ENCODE measurements around the gene LDLRAD2.
A peak's percentile ranks its signal among the peaks of the same experiment; 100 is the strongest.

Gene LDLRAD2

GRCh38 chr1:21869620-21870121 is 57.6 kb downstream of the LDLRAD2 start:
- peak; percentile 91 for DNase-seq (ENCODE audit: low spot score)
- H3K4me3 ChIP-seq, result no peak overlapping the region
- TF ChIP-seq CTCF (IDR thresholded peaks at IDR 0.05), result no peak
- peak overlapping the region; percentile 66 to 79 for H3K27ac ChIP-seq

GRCh38 chr1:21870611-21871010 is 58.5 kb downstream of the LDLRAD2 start:
- no peak for DNase-seq (ENCODE audit: low spot score)
- TF ChIP-seq CTCF (IDR thresholded peaks at IDR 0.05), result no peak
- H3K27ac ChIP-seq, result peak overlapping the region; percentile 66 to 79
- H3K4me3 ChIP-seq, result no peak overlapping the region

- no peak for TF ChIP-seq CTCF (IDR thresholded peaks at IDR 0.05)
- Histone ChIP-seq H3K4me3 (no peak overlapping the region), H3K27ac (peak overlapping the region; percentile 2 to 42)
- DNase-seq (ENCODE audit: low spot score), result no peak
These were observed 59.9 kb downstream of the LDLRAD2 start for GRCh38 chr1:21871943-21872342.

- no peak for TF ChIP-seq CTCF (IDR thresholded peaks at IDR 0.05)
- no peak for DNase-seq (ENCODE audit: low spot score)
- Histone ChIP-seq H3K4me3 (no peak overlapping the region), H3K27ac (peak overlapping the region; percentile 2 to 42)
These were observed 60.5 kb downstream of the LDLRAD2 start for GRCh38 chr1:21872445-21873079.

- TF ChIP-seq CTCF (IDR thresholded peaks at IDR 0.05), result no peak
- H3K4me3 ChIP-seq, result no peak overlapping the region
- DNase-seq (ENCODE audit: low spot score), result no peak
- peak overlapping the region in 1 of 2 donors; percentile 42 for H3K27ac ChIP-seq
These were observed 61.1 kb downstream of the LDLRAD2 start for GRCh38 chr1:21873174-21873573.

GRCh38 chr1:21873761-21874160 is 61.7 kb downstream of the LDLRAD2 start:
- no peak for DNase-seq (ENCODE audit: low spot score)
- H3K4me3 ChIP-seq, result no peak overlapping the region
- peak overlapping the region in 1 of 2 donors; percentile 57 for H3K27ac ChIP-seq
- TF ChIP-seq CTCF (IDR thresholded peaks at IDR 0.05), result no peak

- no peak for TF ChIP-seq CTCF (IDR thresholded peaks at IDR 0.05)
- peak overlapping the region in 1 of 2 donors; percentile 57 for H3K27ac ChIP-seq
- DNase-seq (ENCODE audit: low spot score), result no peak
- no peak overlapping the region for H3K4me3 ChIP-seq
These were observed 62.3 kb downstream of the LDLRAD2 start for GRCh38 chr1:21874328-21874727.

Measured in coronary artery (tissue), 2 donors.